HCT116 (cell line): ENCODE results near the gene POLR3A. TPM values are rescaled to one million over a fixed set of nuclear protein-coding genes. Genes with fewer than 3 reads are reported as not detected.

Source experiments
- ATAC-seq: fragments of 200-7000 bp; cut with Tn5 transposase; 2 replicates; pipeline ENCODE4 v1.9.1; 2020; ENCODE audit warnings: mild to moderate bottlenecking, moderate library complexity
- Bru-seq: library from RNA; stranded (reverse); fragments of 400-500 nt; gene quantifications from one replicate; lab custom pipeline; 2021; lab: Mats Ljungman, UMichigan
- BruChase-seq, 2 experiments: library from RNA; stranded (reverse); fragments of 400-500 nt; gene quantifications; one replicate each; lab custom pipeline; 2021; lab: Mats Ljungman, UMichigan
- BruUV-seq: library from RNA; stranded (reverse); fragments of 400-500 nt; replicated peaks from 2 replicates; lab custom pipeline; 2021; lab: Mats Ljungman, UMichigan
- CTCF ChIA-PET: fragments of 300-600 bp; sonication (Branson Sonifier 250); formaldehyde crosslinking; loops from one replicate; lab custom pipeline; 2021; ENCODE audit warnings: antibody characterized with exemption; lab: Charles Lee
- POLR2A ChIA-PET: fragments of 300-600, 350-600 bp; sonication (Branson Sonifier 250); formaldehyde crosslinking; loops from one replicate; lab custom pipeline; 2021; ENCODE audit warnings: antibody characterized with exemption; lab: Charles Lee
- RAD21 ChIA-PET, 2 experiments: fragments of 300-600 bp; sonication (Branson Sonifier 250); formaldehyde crosslinking; loops; one replicate each; lab custom pipeline; 2023; ENCODE audit warnings: low total read pairs in 2 of 2; ENCODE audit not compliant: uncharacterized antibody in 2 of 2, unreplicated experiment in 2 of 2, low non-redundant PET in 1 of 2; lab: Charles Lee
- DNase-seq: peaks from one replicate; pipeline ENCODE4 v3.0.0-alpha.2; 2010; ENCODE audit warnings: low read depth, low spot score
- H2AFZ ChIP-seq: fragments of 200-600 bp; shearing (Covaris generic), sonication (generic); 2 replicates; pipeline ENCODE4 v1.6.1; 2017; ENCODE audit warnings: low read depth, mixed run types, mixed read lengths, antibody characterized with exemption, low read length; ENCODE audit not compliant: poor library complexity, severe bottlenecking
- H3K27ac ChIP-seq: 2 replicates; pipeline ENCODE4 v1.5.1; 2012; ENCODE audit warnings: low read depth, low read length
- H3K27me3 ChIP-seq: fragments of 200-600 bp; sonication (generic); 2 replicates; pipeline ENCODE4 v1.6.1; 2016; ENCODE audit warnings: mixed run types, low read length, mixed read lengths; ENCODE audit not compliant: insufficient read depth
- H3K36me3 ChIP-seq, 2 experiments: fragments of 200-500 bp in 1 of 2; fragments of 200-600 bp in 1 of 2; sonication (Bioruptor generic) in 1 of 2; sonication (generic) in 1 of 2; 2 replicates each; pipeline versions ENCODE4 v1.5.1 to v1.6.1; 2014 to 2016; ENCODE audit warnings: low read length in 2 of 2, inconsistent platforms in 1 of 2, mixed read lengths in 1 of 2, mixed run types in 1 of 2; ENCODE audit not compliant: insufficient read depth in 2 of 2, control insufficient read depth in 1 of 2
- H3K4me1 ChIP-seq, 2 experiments: fragments of 200-600 bp in 1 of 2; sonication (generic) in 1 of 2; 2 replicates each; pipeline versions ENCODE4 v1.5.1 to v1.6.1; 2012 to 2017; ENCODE audit warnings: low read length in 2 of 2, inconsistent platforms in 1 of 2, mild to moderate bottlenecking in 1 of 2, mixed read lengths in 1 of 2, mixed run types in 1 of 2, moderate library complexity in 1 of 2; ENCODE audit not compliant: insufficient read depth in 2 of 2, control insufficient read depth in 1 of 2
- H3K4me2 ChIP-seq: fragments of 200-600 bp; sonication (generic); 2 replicates; pipeline ENCODE4 v1.6.1; 2017; ENCODE audit warnings: mixed run types, low read length, mixed read lengths
- H3K4me3 ChIP-seq, 2 experiments: fragments of 200-600 bp in 1 of 2; sonication (generic) in 1 of 2; replicated peaks in 1 of 2; 2 replicates each; pipeline ENCODE4 v1.5.1; 2011 to 2016; ENCODE audit warnings: low read length in 2 of 2, control low read depth in 1 of 2, low read depth in 1 of 2, mild to moderate bottlenecking in 1 of 2, mixed read lengths in 1 of 2, mixed run types in 1 of 2
- H3K79me2 ChIP-seq: fragments of 200-600 bp; sonication (generic); 2 replicates; pipeline ENCODE4 v1.6.1; 2017; ENCODE audit warnings: mild to moderate bottlenecking, mixed run types, low read length, moderate library complexity, mixed read lengths; ENCODE audit not compliant: insufficient read depth
- H3K9ac ChIP-seq: fragments of 200-600 bp; sonication (generic); 2 replicates; pipeline ENCODE4 v1.6.1; 2016; ENCODE audit warnings: low read length, mixed read lengths
- H3K9me2 ChIP-seq: fragments of 200-600 bp; sonication (generic), shearing (Covaris generic); 2 replicates; pipeline ENCODE4 v1.6.1; 2017; ENCODE audit warnings: mixed run types, mild to moderate bottlenecking, moderate library complexity; ENCODE audit not compliant: insufficient read depth
- H3K9me3 ChIP-seq, 2 experiments: fragments of 200-500 bp in 1 of 2; fragments of 200-600 bp in 1 of 2; sonication (Bioruptor generic) in 1 of 2; sonication (generic) in 1 of 2; 2 replicates each; pipeline ENCODE4 v1.6.1; 2014 to 2017; ENCODE audit warnings: low read length in 2 of 2, mixed read lengths in 2 of 2, inconsistent platforms in 1 of 2, low read depth in 1 of 2, mild to moderate bottlenecking in 1 of 2, mixed run types in 1 of 2, moderate library complexity in 1 of 2; ENCODE audit not compliant: control insufficient read depth in 1 of 2, insufficient read depth in 1 of 2
- H4K20me1 ChIP-seq: fragments of 200-600 bp; sonication (generic), shearing (Covaris generic); 2 replicates; pipeline ENCODE4 v1.6.1; 2017; ENCODE audit warnings: mixed run types, mild to moderate bottlenecking, moderate library complexity; ENCODE audit not compliant: insufficient read depth
- ATF3 ChIP-seq: IDR thresholded peaks from 2 replicates; pipeline ENCODE4 v1.6.1; 2012
- CBX3 ChIP-seq: IDR thresholded peaks from 2 replicates; pipeline ENCODE4 v1.6.1; 2012; ENCODE audit warnings: low read depth
- CEBPB ChIP-seq: IDR thresholded peaks from 2 replicates; pipeline ENCODE4 v1.6.1; 2012; ENCODE audit warnings: low read depth
- ELF1 ChIP-seq: IDR thresholded peaks from 2 replicates; pipeline ENCODE4 v1.6.1; 2012; ENCODE audit warnings: low read depth, borderline replicate concordance
- EZH2 ChIP-seq: fragments of 200-600 bp; sonication (generic); IDR thresholded peaks from 2 replicates; pipeline ENCODE4 v1.6.1; 2017; ENCODE audit warnings: antibody characterized with exemption, mixed run types
- EZH2phosphoT487 ChIP-seq: fragments of 200-600 bp; IDR thresholded peaks from 2 replicates; pipeline ENCODE4 v1.6.1; 2018; ENCODE audit warnings: antibody characterized with exemption, borderline replicate concordance
- FOSL1 ChIP-seq: IDR thresholded peaks from 2 replicates; pipeline ENCODE4 v1.6.1; 2012; ENCODE audit warnings: low read depth
- POLR2A ChIP-seq: IDR thresholded peaks from 2 replicates; pipeline ENCODE4 v1.7.0; 2011; ENCODE audit warnings: borderline replicate concordance; ENCODE audit not compliant: insufficient read depth, insufficient read length; ENCODE audit errors: extremely low read depth
- RAD21 ChIP-seq: IDR thresholded peaks from 2 replicates; pipeline ENCODE4 v1.6.1; 2012; ENCODE audit warnings: low read depth, mild to moderate bottlenecking
- REST ChIP-seq: IDR thresholded peaks from 2 replicates; pipeline ENCODE4 v1.6.1; 2012; ENCODE audit warnings: low read depth
- SIN3A ChIP-seq: IDR thresholded peaks from 2 replicates; pipeline ENCODE4 v1.6.1; 2012; ENCODE audit warnings: low read depth
- SP1 ChIP-seq: IDR thresholded peaks from 2 replicates; pipeline ENCODE4 v1.6.1; 2012; ENCODE audit warnings: low read depth
- SRF ChIP-seq: IDR thresholded peaks from 2 replicates; pipeline ENCODE4 v1.6.1; 2012; ENCODE audit warnings: low read depth
- YY1 ChIP-seq: IDR thresholded peaks from 2 replicates; pipeline ENCODE4 v1.6.1; 2011; ENCODE audit warnings: low read length, low read depth, moderate library complexity, mild to moderate bottlenecking; ENCODE audit not compliant: insufficient replicate concordance; ENCODE audit errors: extremely low read depth
- ZNF274 ChIP-seq: fragments of 200-500 bp; sonication (Bioruptor generic); IDR thresholded peaks from 2 replicates; pipeline ENCODE4 v1.6.1; 2014; ENCODE audit warnings: mild to moderate bottlenecking, low read depth, low read length, inconsistent platforms
- intact Hi-C: fragments of 100-400 bp; cut with micrococcal nuclease; formaldehyde crosslinking; loops from 2 replicates; pipeline ENCODE4 v1.10.0; 2022
- long read RNA-seq: library from polyadenylated mRNA; unstranded; transcript quantifications from one replicate; pipeline ENCODE4 v2.0.0, GENCODE V29; 2021; ENCODE audit not compliant: unreplicated experiment
- polyA plus RNA-seq: library from polyadenylated mRNA; unstranded; fragments of >200 nt; gene quantifications from 2 replicates; pipeline ENCODE4 v1.2.1, GENCODE V29; 2012; ENCODE audit warnings: missing spikeins
- total RNA-seq: library from RNA; stranded (reverse); gene quantifications from one replicate; pipeline ENCODE4 v1.2.1, GENCODE V29; 2021; ENCODE audit not compliant: unreplicated experiment
- TF ChIP-seq, protein P1 (sequence below), 3 experiments: fragments of 200-600 bp in 1 of 3; sonication (generic) in 1 of 3; IDR thresholded peaks in 2 of 3; conservative IDR thresholded peaks in 1 of 3; 2 replicates each; pipeline ENCODE4 v1.5.1; 2012 to 2017; ENCODE audit warnings: low read depth in 2 of 3, low read length in 2 of 3, antibody characterized with exemption in 1 of 3, borderline replicate concordance in 1 of 3, control low read depth in 1 of 3, mild to moderate bottlenecking in 1 of 3, mixed read lengths in 1 of 3, mixed run types in 1 of 3, moderate library complexity in 1 of 3; ENCODE audit not compliant: insufficient read depth in 1 of 3

POLR3A gene
- total RNA-seq (26.6 TPM), Bru-seq, nascent RNA (percentile 77 among the genes with signal in this experiment), BruChase-seq, experiment 1, labeled RNA remaining after a 6-hour chase (percentile 84 among the genes with signal in this experiment), BruChase-seq, experiment 2, labeled RNA remaining after a 2-hour chase (percentile 80 among the genes with signal in this experiment)
- polyA plus RNA-seq: 14.1 and 15.6 TPM in 2 replicates
- long read RNA-seq, full-length matches to known transcripts: 4 of 48 reads
- long read RNA-seq, partial matches to known transcripts: 37 of 48 reads
- long read RNA-seq, other reads (novel, unspliced or antisense): 7 of 48 reads

GRCh38 chr10:78029269-78030226 lies at the start of gene POLR3A:
TSS of gene POLR3A (minus strand) at chr10:78029515. CDS start at chr10:78029407, 108 bp downstream.
- peak within 1 kb of the TSS; percentile 63 for H3K27ac ChIP-seq
- peak; percentile 96 for DNase-seq
- peak within 1 kb of the TSS; percentile 67 to 97 for H3K4me3 ChIP-seq
- H2AFZ ChIP-seq: peak within 1 kb of the TSS; percentile 64
- H3K4me1 ChIP-seq: peaks cover 3 to 40% of the 10 kb centered on the region in 2 experiments
- BruUV-seq: no TSS peak
- peaks cover 16 to 18% of the 10 kb centered on the region in 2 experiments for H3K36me3 ChIP-seq
- intact Hi-C loops: loop anchor here (2.0 to 5.0 kb wide), 4 partner anchors 122 to 943 kb away; no protein-coding TSS in a partner anchor
- H3K9me2 ChIP-seq: no peaks in the 10 kb centered on the region
- ChIA-PET POLR2A (interaction anchor here (0.7 kb wide), 1 partner anchor 364 kb away, joined by 3 read pairs; no protein-coding TSS in a partner anchor), RAD21 (interaction anchor here in 1 of 2 experiments (0.7 kb wide), 1 partner anchor 183 kb away, joined by 3 read pairs; no protein-coding TSS in a partner anchor), CTCF (interaction anchor here (0.7 to 1.3 kb wide), 8 partner anchors 13 to 1165 kb away, joined by 3 to 14 read pairs (median 5); no protein-coding TSS in a partner anchor)
- H3K9ac ChIP-seq: peak within 1 kb of the TSS; percentile 86
- no peaks in the 10 kb centered on the region for H3K27me3 ChIP-seq
- no peaks in the 10 kb centered on the region for H3K9me3 ChIP-seq
- peak; percentile 48 for ATAC-seq
- peak within 1 kb of the TSS; percentile 85 for H3K4me2 ChIP-seq
- H4K20me1 ChIP-seq: peaks cover 3% of the 10 kb centered on the region; the same call in 1 of the 2 replicates
- H3K79me2 ChIP-seq: peaks cover 39% of the 10 kb centered on the region
- TF ChIP-seq, protein P1, sequence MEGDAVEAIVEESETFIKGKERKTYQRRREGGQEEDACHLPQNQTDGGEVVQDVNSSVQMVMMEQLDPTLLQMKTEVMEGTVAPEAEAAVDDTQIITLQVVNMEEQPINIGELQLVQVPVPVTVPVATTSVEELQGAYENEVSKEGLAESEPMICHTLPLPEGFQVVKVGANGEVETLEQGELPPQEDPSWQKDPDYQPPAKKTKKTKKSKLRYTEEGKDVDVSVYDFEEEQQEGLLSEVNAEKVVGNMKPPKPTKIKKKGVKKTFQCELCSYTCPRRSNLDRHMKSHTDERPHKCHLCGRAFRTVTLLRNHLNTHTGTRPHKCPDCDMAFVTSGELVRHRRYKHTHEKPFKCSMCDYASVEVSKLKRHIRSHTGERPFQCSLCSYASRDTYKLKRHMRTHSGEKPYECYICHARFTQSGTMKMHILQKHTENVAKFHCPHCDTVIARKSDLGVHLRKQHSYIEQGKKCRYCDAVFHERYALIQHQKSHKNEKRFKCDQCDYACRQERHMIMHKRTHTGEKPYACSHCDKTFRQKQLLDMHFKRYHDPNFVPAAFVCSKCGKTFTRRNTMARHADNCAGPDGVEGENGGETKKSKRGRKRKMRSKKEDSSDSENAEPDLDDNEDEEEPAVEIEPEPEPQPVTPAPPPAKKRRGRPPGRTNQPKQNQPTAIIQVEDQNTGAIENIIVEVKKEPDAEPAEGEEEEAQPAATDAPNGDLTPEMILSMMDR (IDR thresholded peaks at IDR 0.05 in 2 of 3, conservative IDR thresholded peaks at IDR 0.05 in 1 of 3; ENCODE audit: borderline replicate concordance in 1 of 3, insufficient read depth in 1 of 3, low read depth in 2 of 3, low read length in 2 of 3): peak; percentile 65 to 99 (median 86); a peak in 5 of 6 replicates
- no peak for TF ChIP-seq EZH2phosphoT487
- no peak for TF ChIP-seq EZH2
- no peak for TF ChIP-seq FOSL1
- TF ChIP-seq SRF: no peak; the same call in 1 of the 2 replicates
- peak; percentile 71 for TF ChIP-seq CBX3
- TF ChIP-seq POLR2A: no peak
- TF ChIP-seq YY1: peak; percentile 69
- peak; percentile 75 for TF ChIP-seq RAD21
- TF ChIP-seq SP1: peak; percentile 97
- TF ChIP-seq ELF1: peak; percentile 78
- TF ChIP-seq REST: no peak
- no peak for TF ChIP-seq CEBPB
- TF ChIP-seq ATF3: no peak
- peak; percentile 71 for TF ChIP-seq SIN3A
- no peak for TF ChIP-seq ZNF274
